Stimulated activated CD4-positive, alpha-beta T cell treated with anti-CD3 and anti-CD28 coated beads, Interleukin-12 subunit alpha, Interleukin-12 subunit beta, amount 100 ng/mL, for 4 hours (primary cell): ENCODE measurements around the gene ACOT12.
"Not testable (repeated sequence)": the region's sequence is repeated elsewhere in the genome, so short reads cannot be mapped to it uniquely, and the experiment has no call there.

Experiments
- DNase-seq: peaks from one replicate; pipeline ENCODE4 v3.0.0-alpha.2; 2020

The ACOT12 gene

GRCh38 chr5:81398741-81399140 is 4.8 kb upstream of the ACOT12 start:
- no peak for DNase-seq

- no peak for DNase-seq
Observed at GRCh38 chr5:81397176-81397575, 3.2 kb upstream of the ACOT12 start.

- DNase-seq, result no peak
Observed at GRCh38 chr5:81395262-81395661, 1.3 kb upstream of the ACOT12 start.

GRCh38 chr5:81393430-81393782 is 528 bp downstream of the ACOT12 start:
- no peak for DNase-seq

GRCh38 chr5:81389025-81389424 is 4.9 kb downstream of the ACOT12 start:
- no peak for DNase-seq

GRCh38 chr5:81388169-81388568 is 5.8 kb downstream of the ACOT12 start:
- no peak for DNase-seq

GRCh38 chr5:81383867-81384266 is 10.1 kb downstream of the ACOT12 start:
- DNase-seq, result no peak

GRCh38 chr5:81371354-81371876 is 22.5 kb downstream of the ACOT12 start:
- no peak for DNase-seq

- no peak for DNase-seq
Observed at GRCh38 chr5:81370912-81371311, 23.0 kb downstream of the ACOT12 start.

GRCh38 chr5:81365541-81365940 is 28.4 kb downstream of the ACOT12 start:
- no peak for DNase-seq

- no peak for DNase-seq
Observed at GRCh38 chr5:81363093-81363871, 30.7 kb downstream of the ACOT12 start.

GRCh38 chr5:81361600-81361999 is 32.3 kb downstream of the ACOT12 start:
- DNase-seq, result no peak

GRCh38 chr5:81360640-81361039 is 33.3 kb downstream of the ACOT12 start:
- no peak for DNase-seq

- DNase-seq, result no peak
Observed at GRCh38 chr5:81359881-81360280, 34.1 kb downstream of the ACOT12 start.

- DNase-seq, result no peak
Observed at GRCh38 chr5:81359108-81359507, 34.8 kb downstream of the ACOT12 start.

- no peak for DNase-seq
Observed at GRCh38 chr5:81355291-81356251, 38.4 kb downstream of the ACOT12 start.

GRCh38 chr5:81354093-81354492 is 39.8 kb downstream of the ACOT12 start:
- no peak for DNase-seq

- no peak for DNase-seq
Observed at GRCh38 chr5:81353189-81353588, 40.7 kb downstream of the ACOT12 start.

- no peak for DNase-seq
Observed at GRCh38 chr5:81350507-81350906, 43.4 kb downstream of the ACOT12 start.

- DNase-seq, result no peak
Observed at GRCh38 chr5:81349161-81349560, 44.8 kb downstream of the ACOT12 start.

GRCh38 chr5:81345411-81346003 is 48.4 kb downstream of the ACOT12 start:
- no peak for DNase-seq

- DNase-seq, result no peak
Observed at GRCh38 chr5:81344736-81345135, 49.2 kb downstream of the ACOT12 start.

GRCh38 chr5:81338213-81338612 is 55.7 kb downstream of the ACOT12 start:
- not testable (repeated sequence) for DNase-seq
